ENCODE results near the gene ZNF23.

GRCh38 chr16:71491054-71491453 is 29.0 kb upstream of the ZNF23 start:
- TF ChIP-seq POLR2AphosphoS5 (IDR thresholded peaks at IDR 0.05; ENCODE audit: low read depth, low read length) (no peak), POU2F2 (IDR thresholded peaks at IDR 0.05; ENCODE audit: low read depth, low read length) (no peak), POLR2A (IDR thresholded peaks at IDR 0.05; ENCODE audit: low read depth, low read length) (no peak), TAF1 (IDR thresholded peaks at IDR 0.05; ENCODE audit: low read depth, low read length) (no peak), SPI1 (IDR thresholded peaks at IDR 0.05; ENCODE audit: low read depth, low read length) (no peak), PAX5 (IDR thresholded peaks at IDR 0.05; ENCODE audit: insufficient read depth, low read length, severe bottlenecking) (no peak)

All from GM12891 (cell line).